ENCODE measurements around the gene SMARCA2.

SMARCA2 gene

DNA sequence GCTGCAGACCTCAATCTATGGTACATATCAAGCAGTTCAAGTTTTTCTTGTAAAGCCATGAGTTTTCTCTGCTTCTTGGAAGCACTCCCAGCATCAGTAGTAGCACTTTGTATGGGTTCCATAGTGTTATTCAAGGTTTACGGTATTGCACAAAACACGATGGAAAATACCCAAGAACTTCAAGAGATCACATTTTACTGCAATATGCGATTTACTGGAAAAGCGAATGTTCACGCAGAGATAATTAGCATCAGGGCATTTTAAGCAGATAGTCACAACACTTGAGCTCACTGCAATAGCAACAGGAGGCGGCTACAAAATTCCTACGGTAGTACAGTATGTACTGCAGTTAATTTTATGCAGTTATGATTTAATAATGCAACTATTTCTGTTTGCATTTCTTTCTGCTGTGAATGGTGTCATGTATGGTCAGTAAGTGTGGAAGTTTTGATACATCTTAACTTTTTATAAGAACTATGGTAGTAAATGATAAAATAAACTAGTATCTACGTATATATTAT lies 200.8 kb downstream of the SMARCA2 start:
- DNase-seq (ENCODE audit: low spot score): no peak

DNA sequence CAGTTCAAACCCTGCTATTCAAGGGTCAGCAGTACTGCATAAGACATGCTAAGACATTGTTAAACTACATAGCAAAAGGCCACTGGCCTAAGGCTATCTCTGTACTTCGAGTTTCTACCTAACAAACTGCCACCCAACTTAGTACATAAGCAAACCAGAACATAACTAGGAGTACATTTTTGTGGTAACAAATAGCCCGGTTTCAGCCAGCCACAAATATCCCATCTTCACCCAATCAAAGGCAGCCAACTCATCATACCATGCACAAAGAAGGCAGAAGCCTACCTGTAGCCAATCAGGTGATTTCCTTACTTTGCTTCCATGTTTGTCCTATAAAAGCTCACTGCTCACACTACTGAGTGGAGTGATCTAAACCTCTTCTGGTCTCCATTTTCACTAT lies 201.4 kb downstream of the SMARCA2 start:
- DNase-seq (ENCODE audit: low spot score): no peak

DNA sequence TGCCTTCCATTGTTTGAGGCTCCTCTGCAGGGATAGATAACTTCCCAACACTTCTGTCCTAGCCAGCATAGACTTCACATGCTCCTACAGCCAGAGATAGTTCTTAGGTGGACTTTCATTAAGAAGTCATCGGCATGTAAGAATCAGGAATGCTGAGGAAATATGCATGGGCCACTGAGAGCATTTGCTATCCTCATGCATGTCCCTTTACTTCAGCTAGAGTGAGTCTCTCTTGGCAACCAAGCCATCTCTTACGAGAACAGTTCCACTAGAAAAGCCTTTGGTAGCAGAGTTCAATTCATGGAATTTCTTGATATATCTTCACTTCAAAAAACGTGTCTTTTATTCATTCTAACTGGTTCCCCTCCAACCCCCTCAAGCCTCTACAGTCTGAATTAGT lies 202.4 kb downstream of the SMARCA2 start:
- no peak for DNase-seq (ENCODE audit: low spot score)

DNA sequence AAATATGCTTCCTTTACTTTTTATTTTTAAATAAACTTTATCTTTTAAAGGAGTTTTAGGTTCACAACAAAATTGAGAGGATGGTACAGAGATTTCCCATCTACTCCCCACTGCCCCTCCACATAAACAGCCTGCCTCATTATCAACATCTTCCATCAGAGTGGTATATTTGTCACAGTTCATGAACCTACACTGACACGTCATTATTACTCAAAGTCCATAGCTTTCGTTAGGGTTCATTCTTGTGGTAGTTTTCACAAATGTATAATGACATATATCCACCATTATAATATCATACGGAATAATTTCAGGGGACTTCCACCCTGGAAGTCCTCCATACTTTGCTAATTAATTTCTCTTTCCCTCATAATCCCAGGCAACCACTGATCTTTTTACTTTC lies 204.9 kb downstream of the SMARCA2 start:
- no peak for DNase-seq (ENCODE audit: low spot score)

DNA sequence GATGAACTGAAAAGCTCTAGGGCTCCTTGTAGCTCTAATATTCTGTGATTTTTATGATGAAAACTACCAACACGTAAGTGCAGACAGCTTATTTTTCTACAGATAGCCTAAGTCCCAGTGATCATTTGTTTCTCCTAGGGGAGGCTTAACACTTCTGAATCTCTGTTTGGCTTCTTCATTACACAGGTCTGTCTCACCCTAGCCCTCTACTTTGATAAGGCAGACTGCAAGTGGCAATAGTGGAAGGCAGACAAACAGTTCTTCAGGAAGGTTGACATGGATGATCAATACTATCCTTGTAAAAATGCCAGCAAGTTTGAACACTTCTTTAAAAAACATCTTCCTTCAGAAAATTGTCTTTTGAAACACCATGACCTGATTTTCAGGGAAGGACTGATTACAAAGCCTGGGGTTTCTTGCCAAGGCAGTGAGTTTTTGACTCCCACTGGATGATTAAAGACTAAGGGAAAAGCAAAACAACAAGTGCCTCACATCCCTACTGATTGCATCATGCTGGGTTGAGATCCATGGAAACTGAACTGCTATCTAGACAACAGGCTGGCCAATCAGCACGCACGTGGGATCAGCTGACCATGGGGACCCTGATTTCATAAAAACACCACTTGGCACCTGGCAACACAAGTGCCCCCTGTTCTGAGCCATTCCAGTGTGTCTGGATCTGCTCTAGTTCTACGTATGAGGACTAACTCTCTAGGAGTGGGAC lies 212.2 kb downstream of the SMARCA2 start:
- DNase-seq (ENCODE audit: low spot score): no peak

DNA sequence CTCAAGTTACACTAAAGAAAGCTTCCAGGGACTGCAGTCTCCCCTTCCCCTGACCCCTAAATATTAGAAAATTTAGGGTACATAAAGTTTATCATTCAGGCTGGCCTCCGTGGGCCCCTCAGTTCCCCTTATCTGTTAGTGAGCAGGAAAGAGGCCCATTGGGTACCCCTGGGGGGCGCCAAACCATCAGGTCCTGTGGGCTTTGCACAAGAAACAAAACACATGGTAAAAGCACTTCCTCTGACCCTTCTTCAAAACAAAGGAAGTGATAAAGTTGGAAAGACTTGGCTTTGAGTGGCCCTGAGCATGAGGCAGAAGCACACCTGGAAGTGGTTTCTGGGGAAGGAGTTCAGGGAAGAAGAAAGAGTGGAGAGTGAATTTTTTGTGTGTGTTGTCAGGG lies 213.0 kb downstream of the SMARCA2 start:
- peak; percentile 14 for DNase-seq (ENCODE audit: low spot score)

DNA sequence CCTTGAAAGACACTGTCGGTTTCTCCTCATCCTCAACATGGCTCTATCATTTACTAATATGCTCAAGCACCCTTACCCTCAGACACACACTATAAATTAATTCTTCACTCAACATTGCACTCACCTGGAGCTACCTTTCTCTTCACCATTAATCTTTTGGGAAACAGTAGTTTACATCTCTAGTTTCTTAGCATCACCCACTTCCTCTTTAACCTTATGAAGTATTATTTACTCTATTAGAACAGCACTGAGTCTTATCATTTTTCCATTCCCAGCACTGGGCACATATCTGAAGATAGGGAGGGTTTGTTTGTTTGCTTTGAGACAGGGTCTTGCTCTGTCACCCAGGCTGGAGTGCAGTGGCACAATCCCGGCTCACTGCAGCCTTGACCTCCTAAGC lies 213.5 kb downstream of the SMARCA2 start:
- no peak for DNase-seq (ENCODE audit: low spot score)

DNA sequence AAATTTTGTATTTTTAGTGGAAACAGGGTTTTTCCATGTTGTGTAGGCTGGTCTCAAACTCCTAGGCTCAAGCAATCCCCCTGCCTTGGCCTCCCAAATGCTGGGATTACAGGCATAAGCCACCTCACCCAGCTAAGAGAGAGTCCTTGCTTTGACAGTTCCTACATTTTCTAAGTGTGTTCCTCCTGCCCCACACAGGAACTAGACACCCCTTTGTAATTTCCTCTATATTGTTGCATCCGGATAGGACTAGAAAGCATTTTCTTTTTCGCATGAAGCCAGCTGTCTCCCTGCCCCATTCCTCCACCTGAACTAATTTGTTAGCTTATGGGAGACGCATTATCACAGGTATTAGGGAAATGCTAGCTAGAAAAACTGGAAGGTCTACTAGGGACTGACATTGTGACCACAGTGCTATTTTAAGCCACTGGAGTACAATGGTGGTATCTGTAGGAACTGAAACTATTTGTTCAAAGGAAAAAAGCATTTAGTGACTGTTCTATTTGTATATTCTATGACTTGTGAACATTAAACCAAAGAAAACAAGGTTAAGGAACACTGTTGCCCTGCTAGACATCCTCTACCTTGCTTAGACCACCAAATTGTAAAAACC lies 214.1 kb downstream of the SMARCA2 start:
- no peak for DNase-seq (ENCODE audit: low spot score)

DNA sequence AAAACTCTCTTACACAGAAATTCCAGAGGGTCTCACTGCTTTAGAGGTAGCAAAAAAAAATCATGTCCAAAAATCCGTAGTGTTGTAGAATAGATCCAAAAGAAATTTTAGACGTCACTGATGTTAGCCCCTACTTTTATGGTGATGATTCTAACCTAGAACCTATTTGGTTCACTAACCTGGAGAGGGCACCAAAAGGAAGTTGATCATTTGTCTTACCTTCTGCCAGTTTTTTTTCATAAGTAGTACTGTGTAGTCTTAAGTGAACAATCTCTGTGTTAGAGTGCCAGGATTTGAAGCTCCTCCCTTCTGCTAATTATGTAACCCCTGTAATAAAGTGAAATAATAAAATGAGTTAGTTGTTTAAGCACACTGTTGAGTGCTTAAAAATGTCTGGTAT lies 215.2 kb downstream of the SMARCA2 start:
- DNase-seq (ENCODE audit: low spot score): no peak

DNA sequence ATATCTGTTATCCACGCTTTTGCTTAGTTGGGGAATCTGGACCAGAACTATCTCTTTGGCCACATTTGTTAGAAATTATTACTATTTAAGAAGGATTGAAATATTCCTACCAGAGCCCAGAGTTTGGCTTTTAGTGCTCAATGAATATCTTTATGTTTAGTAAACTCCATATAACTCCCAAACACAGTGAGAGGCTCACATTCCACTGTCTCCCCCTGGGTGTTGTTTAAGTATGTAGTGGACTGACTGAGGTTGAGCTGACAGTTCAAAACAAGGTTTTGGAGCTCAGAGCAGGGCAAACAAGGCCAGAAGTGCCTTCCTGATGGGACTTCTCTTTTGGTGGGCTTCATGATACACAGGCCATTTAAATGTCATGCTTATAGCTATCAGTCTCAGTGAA lies 216.0 kb downstream of the SMARCA2 start:
- DNase-seq (ENCODE audit: low spot score): no peak

DNA sequence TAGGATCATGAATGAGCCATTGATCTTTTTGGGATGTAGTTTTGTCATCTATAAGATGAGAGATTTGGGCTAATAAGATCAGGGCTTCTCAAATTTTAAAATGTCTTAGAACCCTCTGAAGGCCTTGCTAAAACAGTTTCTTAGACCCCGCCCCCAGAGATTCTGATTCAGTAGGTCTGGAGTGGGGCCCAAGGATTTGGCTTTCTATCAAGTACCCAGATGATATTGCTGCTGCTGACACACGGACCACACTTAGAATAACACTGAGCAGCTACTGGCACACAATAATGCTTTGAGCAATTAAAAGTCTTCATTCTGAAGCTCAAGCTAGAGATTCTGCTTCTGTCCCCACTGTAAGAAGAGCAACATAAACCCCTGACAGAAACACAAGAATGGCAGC lies 216.7 kb downstream of the SMARCA2 start:
- DNase-seq (ENCODE audit: low spot score): no peak

DNA sequence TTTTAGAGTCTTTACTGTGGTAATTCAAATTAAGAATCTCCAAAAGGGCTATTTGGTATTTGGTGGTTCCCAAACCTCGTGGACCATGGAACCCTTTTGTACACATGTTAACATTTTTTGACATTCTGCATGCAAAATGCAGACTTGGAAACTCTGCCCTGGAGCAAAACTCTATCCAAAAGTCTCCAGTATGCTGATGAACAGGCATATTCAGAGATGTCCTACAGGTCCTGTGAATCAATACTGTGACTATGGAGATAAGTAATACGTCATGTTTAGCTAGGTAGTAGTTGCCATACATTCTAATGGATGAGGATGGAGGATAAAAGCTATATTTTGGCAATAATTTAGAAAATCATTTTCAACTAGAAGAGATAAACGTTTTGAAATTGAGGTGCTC lies 218.1 kb downstream of the SMARCA2 start:
- DNase-seq (ENCODE audit: low spot score): no peak

DNA sequence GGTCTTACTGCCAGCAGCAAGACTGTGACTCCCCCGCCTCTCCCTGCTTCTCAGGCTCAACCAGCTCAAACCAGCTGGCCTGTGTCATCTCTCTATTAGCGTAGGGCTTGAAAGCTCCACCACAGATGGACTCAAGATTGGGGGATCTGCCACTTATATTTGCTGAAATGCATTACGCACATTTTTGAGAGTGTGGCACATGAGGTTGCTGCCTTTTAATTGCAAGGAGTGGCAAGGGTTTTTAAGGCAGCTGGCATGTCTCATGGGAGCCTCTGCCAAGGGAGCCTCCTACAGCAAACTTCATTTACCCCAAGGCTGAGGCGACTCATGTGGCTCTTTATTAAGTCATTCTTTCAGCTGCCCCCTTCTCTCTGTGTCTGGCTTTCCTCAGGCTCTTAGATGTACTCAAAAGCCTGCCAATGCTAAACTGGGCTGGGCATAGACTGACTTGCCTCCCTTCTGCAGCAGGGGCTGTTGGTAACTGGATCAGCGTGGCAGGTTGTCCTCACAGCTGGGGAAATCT lies 219.3 kb downstream of the SMARCA2 start:
- DNase-seq (ENCODE audit: low spot score): no peak

DNA sequence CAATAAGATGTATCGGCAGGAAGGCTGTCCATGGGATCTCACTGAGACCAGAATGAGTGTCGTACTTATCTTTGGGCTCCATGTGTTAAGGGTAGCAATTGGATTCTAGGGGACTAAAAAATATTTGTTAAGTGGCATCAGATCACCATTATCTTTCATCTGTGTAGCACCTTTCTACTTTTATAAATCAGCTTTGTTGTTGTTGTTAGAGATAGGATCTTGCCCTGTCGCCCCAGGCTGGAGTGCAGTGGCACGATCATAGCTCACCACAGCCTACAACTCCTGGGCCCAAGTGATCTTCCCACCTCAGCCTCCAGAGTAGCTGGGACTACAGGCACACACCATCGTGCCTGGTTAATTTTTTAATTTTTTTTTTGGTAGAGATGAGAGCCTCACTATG lies 220.5 kb downstream of the SMARCA2 start:
- DNase-seq (ENCODE audit: low spot score): no peak

DNA sequence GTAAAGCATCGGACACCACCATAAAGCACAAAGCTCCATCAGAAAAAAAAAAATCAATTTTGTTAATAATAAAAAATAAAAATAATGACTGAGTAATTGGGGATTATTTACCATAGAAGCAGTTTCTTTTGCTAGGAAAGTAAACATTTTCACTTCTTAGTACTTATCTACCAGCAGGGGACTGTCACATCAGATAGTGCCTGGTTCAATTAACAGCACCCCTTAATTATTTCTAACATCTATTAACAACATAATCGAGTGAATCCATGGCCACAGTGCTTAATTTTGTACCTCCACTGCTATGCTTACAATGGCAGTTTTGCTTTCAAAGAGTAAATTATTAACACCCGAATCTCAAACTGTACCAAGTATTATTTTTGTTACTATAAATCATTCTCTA lies 221.7 kb downstream of the SMARCA2 start:
- no peak for DNase-seq (ENCODE audit: low spot score)

DNA sequence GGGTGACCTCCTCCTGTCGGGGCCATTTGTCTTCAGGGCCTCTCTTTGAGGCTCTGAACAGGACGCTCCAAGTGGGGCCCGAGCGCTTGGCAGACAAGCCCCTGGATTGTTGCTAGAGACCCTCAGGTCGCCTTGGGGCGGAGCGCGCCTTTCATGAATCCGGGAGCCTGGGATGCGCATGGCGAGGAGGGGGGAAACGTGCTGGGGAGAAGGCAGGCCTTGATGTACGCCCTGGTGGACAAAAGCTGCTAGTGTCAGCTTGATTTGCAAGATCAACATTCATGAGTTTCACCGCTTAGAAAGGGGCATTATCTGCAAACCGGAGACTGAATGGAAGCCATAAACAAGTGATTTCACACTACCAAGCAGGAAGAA lies 226.3 kb downstream of the SMARCA2 start:
- peak; percentile 82 for DNase-seq (ENCODE audit: low spot score)

DNA sequence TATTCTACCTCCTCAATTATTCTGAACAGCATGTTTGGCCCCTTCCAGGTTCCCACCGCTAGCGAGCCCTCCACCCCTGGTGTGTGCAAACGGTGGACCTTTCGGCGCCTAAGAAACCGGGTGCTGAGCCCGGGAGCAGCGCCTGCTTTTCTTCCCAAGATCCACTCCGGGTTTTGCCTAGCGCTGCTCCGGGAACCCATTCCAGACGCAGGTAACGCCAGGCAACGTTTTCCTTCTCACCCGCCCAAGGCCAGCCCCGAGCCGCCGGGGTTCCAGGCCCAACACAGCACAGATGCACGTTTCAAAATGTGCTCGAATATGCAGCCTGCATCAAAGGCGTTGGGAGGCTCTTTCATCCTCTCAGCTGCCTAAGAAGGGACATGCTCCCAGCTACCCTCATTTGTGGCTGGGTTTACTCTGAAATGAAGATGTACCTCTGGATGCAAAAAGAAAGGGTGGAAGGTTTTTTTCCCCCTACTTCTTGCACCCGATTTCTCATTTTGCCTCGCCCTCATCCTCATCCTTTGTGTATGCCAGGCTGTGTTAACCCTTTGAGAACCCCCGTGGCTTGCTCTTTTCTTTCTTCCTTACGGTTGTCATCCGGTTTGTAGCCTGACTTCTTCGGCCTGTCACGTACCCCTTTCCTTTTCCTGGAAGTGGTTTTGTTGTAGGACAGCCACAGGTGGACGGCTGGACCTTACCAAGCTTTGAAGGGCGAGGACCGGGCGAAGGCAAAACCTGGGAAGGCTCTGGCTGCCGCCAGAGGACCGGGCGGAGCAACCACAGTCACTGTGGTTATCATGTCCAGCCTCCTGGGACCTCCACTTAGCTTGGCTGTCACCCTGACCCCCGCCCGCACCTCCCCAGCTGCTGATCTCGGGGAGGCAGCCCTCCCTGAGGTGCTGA lies 226.9 kb downstream of the SMARCA2 start:
- DNase-seq (ENCODE audit: low spot score): peak; percentile 90

DNA sequence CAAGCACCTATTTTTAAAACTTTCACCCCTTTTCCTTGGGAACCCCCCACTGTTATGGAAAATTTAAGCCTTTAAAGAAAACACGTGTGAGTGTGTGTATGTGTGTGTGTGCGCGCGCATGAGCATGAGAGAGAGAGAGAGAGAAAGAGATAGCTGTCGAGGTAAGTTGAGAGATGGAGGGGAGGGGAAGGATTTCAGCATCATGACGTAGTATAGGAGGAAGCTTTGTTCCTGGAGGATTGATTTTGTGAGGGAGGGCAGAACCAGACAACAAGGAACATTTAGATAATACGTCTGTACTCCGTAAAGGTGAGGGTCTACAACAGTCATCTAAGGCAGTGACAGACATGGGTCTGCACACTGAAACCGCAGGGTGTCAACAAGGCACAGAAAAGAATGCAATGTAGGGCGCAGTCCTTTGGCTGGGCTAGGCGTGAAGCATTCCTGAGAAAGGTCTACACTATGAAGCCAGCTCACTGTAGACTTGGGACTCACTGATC lies 227.7 kb downstream of the SMARCA2 start:
- DNase-seq (ENCODE audit: low spot score): peak; percentile 46
